Stimulated activated CD8-positive, alpha-beta memory T cell treated with anti-CD3 and anti-CD28 coated beads, Interleukin-4, amount 100 ng/mL, for 24 hours (primary cell): ENCODE data around the gene TNFRSF6B.
"Not testable (repeated sequence)": the region's sequence is repeated elsewhere in the genome, so short reads cannot be mapped to it uniquely, and the experiment has no call there.

ENCODE experiments used
- DNase-seq: peaks from one replicate; pipeline ENCODE4 v3.0.0-alpha.2; 2020; ENCODE audit warnings: low read depth

TNFRSF6B gene

GRCh38 chr20:63709149-63709527 lies 12.7 kb downstream of the TNFRSF6B start:
- no peak for DNase-seq

- no peak for DNase-seq
Observed at GRCh38 chr20:63711085-63711645, 14.7 kb downstream of the TNFRSF6B start.

GRCh38 chr20:63712191-63712590 lies 15.7 kb downstream of the TNFRSF6B start:
- DNase-seq = no peak

- no peak for DNase-seq
Observed at GRCh38 chr20:63714858-63715257, 18.4 kb downstream of the TNFRSF6B start.

- DNase-seq = no peak
Observed at GRCh38 chr20:63718996-63719395, 22.5 kb downstream of the TNFRSF6B start.

- not testable (repeated sequence) for DNase-seq
Observed at GRCh38 chr20:63722967-63723622, 26.6 kb downstream of the TNFRSF6B start.

GRCh38 chr20:63730189-63730733 lies 33.8 kb downstream of the TNFRSF6B start:
- DNase-seq = not testable (repeated sequence)

GRCh38 chr20:63731410-63731809 lies 35.0 kb downstream of the TNFRSF6B start:
- DNase-seq = no peak

- no peak for DNase-seq
Observed at GRCh38 chr20:63732118-63733095, 36.0 kb downstream of the TNFRSF6B start.

GRCh38 chr20:63733117-63733516 lies 36.7 kb downstream of the TNFRSF6B start:
- DNase-seq = no peak

GRCh38 chr20:63733579-63734081 lies 37.2 kb downstream of the TNFRSF6B start:
- no peak for DNase-seq

- no peak for DNase-seq
Observed at GRCh38 chr20:63734111-63734945, 37.9 kb downstream of the TNFRSF6B start.

- no peak for DNase-seq
Observed at GRCh38 chr20:63734946-63735858, 38.8 kb downstream of the TNFRSF6B start.

GRCh38 chr20:63735859-63736718 lies 39.6 kb downstream of the TNFRSF6B start, which contains the start of gene LIME1:
Gene LIME1 (plus strand): TSS chr20:63736664. CDS start chr20:63737550, 886 bp downstream.
- DNase-seq = peak; percentile 52

GRCh38 chr20:63736893-63737694 lies 40.6 kb downstream of the TNFRSF6B start:
- no peak for DNase-seq

GRCh38 chr20:63737695-63737944 lies 41.2 kb downstream of the TNFRSF6B start:
- DNase-seq = no peak

- DNase-seq = no peak
Observed at GRCh38 chr20:63737945-63738686, 41.7 kb downstream of the TNFRSF6B start.

- no peak for DNase-seq
Observed at GRCh38 chr20:63738687-63739129, 42.3 kb downstream of the TNFRSF6B start.
